KMS-11 (cell line): ENCODE results near the gene PLIN3.
"Not testable (repeated sequence)": the region's sequence is repeated elsewhere in the genome, so short reads cannot be mapped to it uniquely, and the experiment has no call there.

ENCODE experiments used
- H2AFZ ChIP-seq: fragments of 200-600 bp; sonication (generic); 2 replicates; pipeline ENCODE4 v1.6.1; 2016; ENCODE audit warnings: antibody characterized with exemption, mixed run types, low read depth
- H3K27ac ChIP-seq: fragments of 200-600 bp; sonication (generic); 2 replicates; pipeline ENCODE4 v1.6.1; 2016; ENCODE audit warnings: mild to moderate bottlenecking, mixed run types
- H3K27me3 ChIP-seq: fragments of 200-600 bp; sonication (generic); 2 replicates; pipeline ENCODE4 v1.6.1; 2017; ENCODE audit warnings: mild to moderate bottlenecking, low read depth, mixed run types, moderate library complexity; ENCODE audit not compliant: insufficient read depth
- H3K36me3 ChIP-seq: fragments of 200-600 bp; sonication (generic); 2 replicates; pipeline ENCODE4 v1.6.1; 2017; ENCODE audit warnings: mild to moderate bottlenecking, mixed run types; ENCODE audit not compliant: insufficient read depth
- H3K4me1 ChIP-seq: fragments of 200-600 bp; sonication (generic); 2 replicates; pipeline ENCODE4 v1.6.1; 2016; ENCODE audit warnings: mild to moderate bottlenecking, low read depth, mixed run types; ENCODE audit not compliant: poor library complexity, severe bottlenecking
- H3K4me2 ChIP-seq: fragments of 200-600 bp; sonication (generic); 2 replicates; pipeline ENCODE4 v1.7.0; 2016; ENCODE audit warnings: mild to moderate bottlenecking, mixed run types
- H3K4me3 ChIP-seq: fragments of 200-600 bp; sonication (generic); IDR thresholded peaks from 2 replicates; pipeline ENCODE4 v1.6.1; 2017; ENCODE audit warnings: low read depth, low read length, mixed read lengths; ENCODE audit not compliant: insufficient read depth
- H3K79me2 ChIP-seq: fragments of 200-600 bp; sonication (generic); 2 replicates; pipeline ENCODE4 v1.6.1; 2016; ENCODE audit warnings: low read depth, mixed run types; ENCODE audit not compliant: insufficient read depth
- H3K9ac ChIP-seq: fragments of 200-600 bp; sonication (generic); 2 replicates; pipeline ENCODE4 v1.6.1; 2016; ENCODE audit warnings: mild to moderate bottlenecking, mixed run types
- H4K20me1 ChIP-seq: fragments of 200-600 bp; sonication (generic); 2 replicates; pipeline ENCODE4 v1.6.1; 2016; ENCODE audit warnings: mild to moderate bottlenecking, mixed run types; ENCODE audit not compliant: insufficient read depth
- TF ChIP-seq, protein P1 (sequence below): fragments of 200-600 bp; sonication (generic); conservative IDR thresholded peaks from 2 replicates; pipeline ENCODE4 v1.6.1; 2017; ENCODE audit warnings: low read depth, mild to moderate bottlenecking, antibody characterized with exemption, low read length, moderate library complexity, mixed read lengths

PLIN3 gene

DNA sequence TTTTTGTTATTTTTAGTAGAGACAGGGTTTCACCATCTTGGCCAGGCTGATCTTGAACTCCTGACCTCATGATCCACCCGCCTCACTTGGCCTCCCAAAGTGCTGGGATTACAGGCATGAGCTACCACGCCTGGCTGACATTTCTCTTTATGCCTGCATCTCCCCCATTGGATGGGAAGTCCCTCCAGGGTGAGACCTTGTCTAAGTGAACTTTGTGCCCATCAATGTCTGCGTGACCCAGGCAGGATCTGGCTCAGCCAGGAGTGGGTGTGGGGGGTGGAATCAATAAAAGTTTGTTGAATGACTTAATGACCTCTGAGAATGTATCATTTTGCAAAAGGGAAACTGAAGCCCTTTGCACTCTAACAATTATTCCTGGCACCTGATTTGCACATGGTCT, 37.0 kb upstream of the PLIN3 start:
- Histone ChIP-seq H3K36me3 (no peaks in the 10 kb centered on the region), H2AFZ (no peak overlapping the region), H4K20me1 (no peaks in the 10 kb centered on the region), H3K27ac (no peak overlapping the region), H3K4me1 (no peaks in the 10 kb centered on the region), H3K4me2 (no peak overlapping the region), H3K9ac (no peak overlapping the region), H3K79me2 (no peaks in the 10 kb centered on the region), H3K27me3 (no peaks in the 10 kb centered on the region), H3K4me3 (no peak overlapping the region)
- TF ChIP-seq, protein P1, sequence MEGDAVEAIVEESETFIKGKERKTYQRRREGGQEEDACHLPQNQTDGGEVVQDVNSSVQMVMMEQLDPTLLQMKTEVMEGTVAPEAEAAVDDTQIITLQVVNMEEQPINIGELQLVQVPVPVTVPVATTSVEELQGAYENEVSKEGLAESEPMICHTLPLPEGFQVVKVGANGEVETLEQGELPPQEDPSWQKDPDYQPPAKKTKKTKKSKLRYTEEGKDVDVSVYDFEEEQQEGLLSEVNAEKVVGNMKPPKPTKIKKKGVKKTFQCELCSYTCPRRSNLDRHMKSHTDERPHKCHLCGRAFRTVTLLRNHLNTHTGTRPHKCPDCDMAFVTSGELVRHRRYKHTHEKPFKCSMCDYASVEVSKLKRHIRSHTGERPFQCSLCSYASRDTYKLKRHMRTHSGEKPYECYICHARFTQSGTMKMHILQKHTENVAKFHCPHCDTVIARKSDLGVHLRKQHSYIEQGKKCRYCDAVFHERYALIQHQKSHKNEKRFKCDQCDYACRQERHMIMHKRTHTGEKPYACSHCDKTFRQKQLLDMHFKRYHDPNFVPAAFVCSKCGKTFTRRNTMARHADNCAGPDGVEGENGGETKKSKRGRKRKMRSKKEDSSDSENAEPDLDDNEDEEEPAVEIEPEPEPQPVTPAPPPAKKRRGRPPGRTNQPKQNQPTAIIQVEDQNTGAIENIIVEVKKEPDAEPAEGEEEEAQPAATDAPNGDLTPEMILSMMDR: no peak

DNA sequence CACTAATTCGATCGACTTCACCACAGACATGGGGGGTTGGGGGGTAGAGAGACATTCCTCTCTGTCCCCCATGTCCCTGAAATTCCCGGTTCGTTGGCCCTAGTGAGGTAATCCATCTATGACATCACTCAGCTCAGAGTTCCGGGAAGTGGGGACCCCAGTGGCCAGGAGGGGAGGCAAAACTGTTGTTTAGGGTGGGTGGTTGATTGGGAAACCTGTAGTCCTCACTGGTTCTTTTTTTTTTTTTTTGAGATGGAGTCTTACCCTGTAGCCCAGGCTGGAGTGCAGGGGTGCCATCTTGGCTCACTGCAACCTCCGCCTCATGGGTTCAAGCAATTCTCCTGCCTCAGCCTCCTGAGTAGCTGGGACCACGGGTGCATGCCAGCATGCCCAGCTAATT, 35.3 kb upstream of the PLIN3 start, which contains the start of gene ARRDC5:
Gene ARRDC5, minus strand, starts transcription at position 101 of the 400 bp plus-strand sequence. Its CDS starts 71 bp downstream, at position 30.
- no peak within 1 kb of the TSS for H3K27ac ChIP-seq

DNA sequence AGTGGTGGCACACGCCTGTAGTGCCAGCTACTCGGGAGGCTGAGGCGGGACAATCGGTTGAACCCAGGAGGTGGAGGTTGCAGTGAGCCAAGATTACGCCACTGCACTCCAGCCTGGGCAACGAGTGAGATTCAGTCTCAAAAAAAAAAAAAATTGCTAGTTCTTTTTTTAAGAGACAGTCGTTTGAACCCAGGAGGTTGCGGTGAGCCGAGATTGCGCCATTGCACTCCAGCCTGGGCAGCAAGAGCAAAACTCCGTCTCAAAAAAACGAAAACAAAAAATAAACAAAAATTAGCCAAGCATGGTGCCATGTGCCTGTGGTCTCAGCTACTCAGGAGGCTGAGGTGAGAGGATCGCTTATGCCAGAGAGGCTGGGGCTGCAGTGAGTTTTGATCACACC, 33.4 kb upstream of the PLIN3 start:
- H3K4me3 ChIP-seq, H2AFZ ChIP-seq, H4K20me1 ChIP-seq, H3K27ac ChIP-seq, H3K4me2 ChIP-seq, H3K79me2 ChIP-seq, H3K27me3 ChIP-seq, H3K4me1 ChIP-seq, H3K9ac ChIP-seq, H3K36me3 ChIP-seq: not testable (repeated sequence)

More for the DNA sequence above, 35.3 kb upstream of the PLIN3 start, which contains the start of gene ARRDC5:
- H2AFZ ChIP-seq: no peak within 1 kb of the TSS
- H3K36me3 ChIP-seq: no peaks in the 10 kb centered on the region
- H3K4me1 ChIP-seq: no peaks in the 10 kb centered on the region
- no peak within 1 kb of the TSS for H3K9ac ChIP-seq
- H3K4me2 ChIP-seq: no peak within 1 kb of the TSS
- TF ChIP-seq, protein P1: no peak
- no peak within 1 kb of the TSS for H3K4me3 ChIP-seq
- no peaks in the 10 kb centered on the region for H4K20me1 ChIP-seq
- no peaks in the 10 kb centered on the region for H3K79me2 ChIP-seq
- no peaks in the 10 kb centered on the region for H3K27me3 ChIP-seq

DNA sequence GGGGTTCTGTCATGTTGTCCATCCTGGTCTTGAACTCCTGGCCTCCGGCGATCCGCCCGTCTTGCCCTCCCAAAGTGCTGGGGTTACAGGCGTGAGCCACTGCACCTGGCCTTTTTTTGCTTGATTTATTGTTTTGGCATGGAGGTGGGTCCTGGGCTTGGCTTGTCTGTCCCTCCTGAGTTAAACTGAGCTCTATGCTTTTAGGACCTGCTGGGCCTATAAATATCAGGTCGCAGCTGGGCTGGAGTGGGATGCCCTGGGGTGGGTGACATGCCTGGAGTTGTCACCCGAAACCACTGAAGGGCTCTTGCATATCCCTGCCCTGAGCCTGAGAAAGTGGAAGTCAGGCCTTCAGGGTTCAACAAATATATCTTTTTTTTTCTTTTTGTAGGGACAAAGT, 29.7 kb upstream of the PLIN3 start:
- H3K9ac ChIP-seq: no peak overlapping the region
- no peaks in the 10 kb centered on the region for H3K79me2 ChIP-seq
- no peaks in the 10 kb centered on the region for H3K4me1 ChIP-seq
- TF ChIP-seq, protein P1: no peak
- H3K36me3 ChIP-seq: no peaks in the 10 kb centered on the region
- H3K4me2 ChIP-seq: no peak overlapping the region
- no peak overlapping the region for H2AFZ ChIP-seq
- H3K27me3 ChIP-seq: no peaks in the 10 kb centered on the region
- H3K27ac ChIP-seq: no peak overlapping the region
- no peaks in the 10 kb centered on the region for H4K20me1 ChIP-seq
- no peak overlapping the region for H3K4me3 ChIP-seq

DNA sequence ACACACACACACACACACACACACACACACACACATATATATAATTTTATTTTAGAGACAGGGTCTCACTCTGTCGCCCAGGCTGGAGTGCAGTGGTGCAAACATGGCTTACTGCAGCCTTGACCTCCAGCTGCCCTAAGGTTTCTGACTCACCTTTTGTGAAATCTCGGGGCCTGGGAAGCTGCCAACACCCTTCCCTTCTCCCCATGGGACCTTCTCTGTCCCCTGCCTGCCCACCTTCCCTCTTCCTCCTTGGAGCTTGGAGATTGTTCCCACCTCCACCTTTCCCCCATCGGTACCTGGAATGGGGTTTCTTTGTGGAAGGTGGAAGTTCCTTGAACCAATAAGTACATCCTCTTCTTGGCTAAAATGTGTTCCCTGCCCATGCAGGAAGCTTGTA, 28.9 kb upstream of the PLIN3 start:
- Histone ChIP-seq H3K79me2 (no peaks in the 10 kb centered on the region), H3K4me3 (no peak overlapping the region), H3K9ac (no peak overlapping the region), H3K27me3 (no peaks in the 10 kb centered on the region), H3K4me1 (no peaks in the 10 kb centered on the region), H3K4me2 (no peak overlapping the region), H2AFZ (no peak overlapping the region), H3K27ac (no peak overlapping the region), H4K20me1 (no peaks in the 10 kb centered on the region), H3K36me3 (no peaks in the 10 kb centered on the region)
- TF ChIP-seq, protein P1: no peak

DNA sequence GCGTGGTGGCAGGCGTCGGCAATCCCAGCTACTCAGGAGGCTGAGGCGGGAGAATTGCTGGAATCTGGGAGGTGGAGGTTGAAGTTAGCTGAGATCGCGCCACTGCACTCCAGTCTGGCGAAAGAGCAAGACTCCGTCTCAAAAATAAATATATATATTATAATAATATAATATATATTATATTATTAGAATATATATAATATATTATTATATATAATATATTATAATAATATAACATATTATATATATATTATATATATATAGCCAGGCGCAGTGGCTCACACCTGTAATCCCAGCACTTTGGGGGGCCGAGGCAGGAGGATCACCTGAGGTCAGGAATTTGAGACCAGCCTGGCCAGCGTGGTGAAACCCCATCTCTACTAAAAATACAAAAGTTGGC, 25.5 kb upstream of the PLIN3 start:
- H3K36me3 ChIP-seq, H3K79me2 ChIP-seq, H3K4me3 ChIP-seq, H3K27me3 ChIP-seq, H2AFZ ChIP-seq, H3K27ac ChIP-seq, H3K4me2 ChIP-seq, H4K20me1 ChIP-seq, H3K4me1 ChIP-seq, H3K9ac ChIP-seq: not testable (repeated sequence)
